ENCODE results near the gene TOR1AIP1. TPM values are rescaled to one million over a fixed set of nuclear protein-coding genes. Genes with fewer than 3 reads are reported as not detected.

Gene TOR1AIP1
- total RNA-seq, 1 donor from 2014 or later: 50.5 TPM

GRCh38 chr1:179881642-179882252, 338 bp upstream of the TOR1AIP1 start:
- DNase-seq (ENCODE audit: low read depth): no peak
- no peak for TF ChIP-seq CTCF (conservative IDR thresholded peaks at IDR 0.05; ENCODE audit: low read depth, low read length)
- H3K4me3 ChIP-seq (ENCODE audit: low read depth, low read length): peak overlapping the region; percentile 77

DNA sequence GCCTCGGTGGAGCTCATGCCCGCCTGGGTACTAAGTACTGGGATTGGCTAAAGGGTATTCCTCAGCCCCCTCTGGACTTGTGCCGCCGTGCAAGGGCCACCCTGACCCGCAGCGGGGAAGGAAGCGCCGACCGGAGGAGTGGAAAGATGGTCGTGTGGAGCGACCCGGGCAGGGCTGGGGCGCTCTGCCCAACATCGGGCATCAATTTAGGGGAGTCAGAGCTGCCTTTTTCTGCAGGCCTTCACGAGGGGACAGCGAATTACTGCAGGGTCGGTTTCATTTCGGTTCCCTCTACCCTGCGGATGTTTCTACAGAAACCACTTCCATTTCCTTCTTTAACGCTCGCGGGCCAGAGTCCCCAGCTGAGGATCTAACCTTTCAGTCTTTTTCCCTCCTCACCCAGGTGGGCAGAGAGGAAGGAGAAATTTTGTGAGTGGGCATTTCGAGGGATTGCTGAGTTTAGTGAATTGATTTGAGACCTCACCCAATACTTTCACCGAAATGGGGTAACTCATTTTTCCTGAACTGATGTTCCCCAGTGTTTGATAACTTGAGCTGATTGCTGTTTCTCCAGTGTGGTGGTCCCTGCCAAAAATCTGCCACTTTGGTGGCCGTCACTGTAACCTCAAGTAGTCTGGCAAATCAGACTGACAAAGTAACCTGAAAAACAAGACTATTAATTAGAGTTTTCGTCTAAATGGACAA, 1.1 kb downstream of the TOR1AIP1 start:
- TF ChIP-seq CTCF (conservative IDR thresholded peaks at IDR 0.05; ENCODE audit: low read depth, low read length): no peak
- DNase-seq (ENCODE audit: low read depth): no peak
- peak overlapping the region; percentile 77 for H3K4me3 ChIP-seq (ENCODE audit: low read depth, low read length)

DNA sequence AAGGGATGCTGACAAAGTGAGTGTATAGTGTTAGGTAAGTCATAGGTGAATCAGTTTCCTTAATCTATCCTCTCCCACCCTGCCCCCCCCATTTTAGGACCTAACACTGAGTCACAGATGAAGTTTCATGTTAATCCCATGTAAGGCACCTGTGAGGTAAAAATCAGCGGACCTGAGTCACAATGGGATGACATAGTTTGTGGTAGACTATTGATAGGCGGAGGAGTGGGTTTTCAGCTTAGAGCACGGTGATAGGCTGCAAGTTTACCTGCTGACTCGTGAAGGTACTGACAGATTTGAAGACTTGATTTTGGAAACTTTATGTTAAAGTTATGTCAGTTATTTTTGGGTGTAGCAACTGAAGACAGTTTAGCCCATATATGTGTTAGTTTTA, 1.7 kb downstream of the TOR1AIP1 start:
- DNase-seq (ENCODE audit: low read depth): no peak
- H3K4me3 ChIP-seq (ENCODE audit: low read depth, low read length): peak overlapping the region; percentile 77
- no peak for TF ChIP-seq CTCF (conservative IDR thresholded peaks at IDR 0.05; ENCODE audit: low read depth, low read length)

DNA sequence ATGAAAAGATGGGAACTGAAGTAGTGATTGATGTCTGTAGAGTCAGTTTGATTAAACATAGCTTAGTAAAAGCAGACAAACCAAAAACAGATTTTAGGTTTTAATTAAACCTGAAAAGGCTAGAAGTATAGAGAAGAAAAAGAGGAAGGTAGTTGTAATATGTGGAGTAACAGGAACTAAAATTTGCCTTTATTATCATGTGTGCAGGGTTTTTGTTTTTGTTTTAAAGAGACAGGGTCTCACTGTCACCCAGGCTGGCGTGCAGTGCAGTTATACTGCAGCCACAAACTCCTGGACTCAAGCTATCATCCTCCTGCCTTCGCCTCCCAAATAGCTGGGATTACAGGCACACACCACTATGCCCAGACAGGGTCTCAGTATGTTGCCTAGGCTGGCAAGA, 6.0 kb downstream of the TOR1AIP1 start:
- TF ChIP-seq CTCF (conservative IDR thresholded peaks at IDR 0.05; ENCODE audit: low read depth, low read length): no peak
- DNase-seq (ENCODE audit: low read depth): no peak
- H3K4me3 ChIP-seq (ENCODE audit: low read depth, low read length): no peak overlapping the region

- no peak overlapping the region for H3K4me3 ChIP-seq (ENCODE audit: low read depth, low read length)
- TF ChIP-seq CTCF (conservative IDR thresholded peaks at IDR 0.05; ENCODE audit: low read depth, low read length): no peak
- DNase-seq (ENCODE audit: low read depth): no peak
Observed at GRCh38 chr1:179889589-179889988, 7.5 kb downstream of the TOR1AIP1 start.

- no peak overlapping the region for H3K4me3 ChIP-seq (ENCODE audit: low read depth, low read length)
- DNase-seq (ENCODE audit: low read depth): no peak
- TF ChIP-seq CTCF (conservative IDR thresholded peaks at IDR 0.05; ENCODE audit: low read depth, low read length): no peak
Observed at GRCh38 chr1:179910934-179911333, 28.8 kb downstream of the TOR1AIP1 start.

DNA sequence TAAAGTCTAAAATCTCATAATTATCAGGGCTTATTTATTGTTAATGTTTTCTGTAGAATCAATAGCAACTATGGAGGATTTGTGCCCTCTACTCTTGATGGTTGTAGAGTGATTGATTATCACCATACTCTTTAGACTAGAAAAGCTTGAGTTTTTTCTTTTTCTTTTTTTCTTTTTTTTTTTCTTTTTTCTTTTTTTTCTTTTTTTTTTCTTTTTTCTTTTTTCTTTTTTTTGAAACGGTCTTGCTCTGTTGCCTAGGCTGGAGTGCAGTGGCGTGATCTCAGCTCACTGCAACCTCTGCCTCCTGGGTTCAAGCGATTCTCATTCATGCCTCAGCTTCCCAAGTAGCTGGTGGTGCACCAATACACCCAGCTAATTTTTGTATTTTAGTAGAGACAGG, 29.7 kb downstream of the TOR1AIP1 start:
- TF ChIP-seq CTCF (conservative IDR thresholded peaks at IDR 0.05; ENCODE audit: low read depth, low read length): no peak
- no peak overlapping the region for H3K4me3 ChIP-seq (ENCODE audit: low read depth, low read length)
- no peak for DNase-seq (ENCODE audit: low read depth)
